Loucy (cell line): Measurements from ENCODE around the gene CORO2B.

Source experiments
- CTCF ChIP-seq: fragments of 200-600 bp; sonication (generic); conservative IDR thresholded peaks from 2 replicates; pipeline ENCODE4 v1.5.1; 2014; ENCODE audit warnings: mild to moderate bottlenecking, antibody characterized with exemption, low read length
- EZH2phosphoT487 ChIP-seq: fragments of 200-600 bp; IDR thresholded peaks from 2 replicates; pipeline ENCODE4 v1.6.1; 2018; ENCODE audit warnings: antibody characterized with exemption, mild to moderate bottlenecking, moderate library complexity, borderline replicate concordance

GRCh38 chr15:68658641-68659358, 80.0 kb downstream of the CORO2B start:
- TF ChIP-seq CTCF (no peak), EZH2phosphoT487 (no peak)
